ENCODE results near the gene KCNK2.

DNA sequence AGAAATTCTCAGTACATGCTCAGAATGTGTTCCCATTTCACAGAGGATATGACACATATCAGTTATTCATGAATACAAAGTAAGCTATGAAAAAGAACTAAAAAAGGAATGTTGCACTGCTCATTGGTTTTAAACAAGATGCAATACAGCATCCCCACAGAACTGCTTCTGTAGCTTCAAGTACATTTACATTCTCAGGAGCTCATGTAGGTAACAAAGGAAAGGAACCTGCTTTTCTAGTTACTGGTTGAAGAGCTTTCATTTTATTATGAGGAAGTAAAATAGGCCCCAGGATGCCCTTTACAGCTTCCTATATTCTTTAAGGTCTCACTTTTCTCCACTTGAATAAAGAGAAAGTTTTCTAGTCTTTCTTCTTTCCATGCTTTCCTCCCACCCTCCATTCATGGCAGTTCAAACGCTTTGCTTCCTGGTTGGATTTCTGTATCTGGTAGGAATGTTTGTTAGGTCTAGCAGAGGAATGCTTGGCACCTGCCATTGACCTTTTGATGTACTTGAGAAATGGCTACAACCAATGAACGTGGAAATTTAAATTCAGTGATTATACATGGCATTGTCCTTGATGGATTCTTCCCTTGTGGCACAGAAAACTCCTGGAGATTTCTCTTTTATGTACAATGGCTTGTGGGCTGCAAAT lies 27.1 kb upstream of the KCNK2 start:
- TF ChIP-seq RXRA (IDR thresholded peaks at IDR 0.05; ENCODE audit: borderline replicate concordance, low read depth) (no peak), RCOR1 (IDR thresholded peaks at IDR 0.05; ENCODE audit: low read length) (no peak), EZH2phosphoT487 (IDR thresholded peaks at IDR 0.05; ENCODE audit: borderline replicate concordance, low read depth) (no peak), MEF2A (IDR thresholded peaks at IDR 0.05; ENCODE audit: borderline replicate concordance, low read depth) (no peak), FOXJ3 (CRISPR knock-in tag; IDR thresholded peaks at IDR 0.05) (no peak), CTCF (IDR thresholded peaks at IDR 0.05) (no peak), MAX (IDR thresholded peaks at IDR 0.05; ENCODE audit: low read depth) (no peak)
- TF ChIP-seq, protein P1, sequence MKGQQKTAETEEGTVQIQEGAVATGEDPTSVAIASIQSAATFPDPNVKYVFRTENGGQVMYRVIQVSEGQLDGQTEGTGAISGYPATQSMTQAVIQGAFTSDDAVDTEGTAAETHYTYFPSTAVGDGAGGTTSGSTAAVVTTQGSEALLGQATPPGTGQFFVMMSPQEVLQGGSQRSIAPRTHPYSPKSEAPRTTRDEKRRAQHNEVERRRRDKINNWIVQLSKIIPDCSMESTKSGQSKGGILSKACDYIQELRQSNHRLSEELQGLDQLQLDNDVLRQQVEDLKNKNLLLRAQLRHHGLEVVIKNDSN (IDR thresholded peaks at IDR 0.05; ENCODE audit: borderline replicate concordance, low read depth), result no peak
- TF ChIP-seq, protein P2, sequence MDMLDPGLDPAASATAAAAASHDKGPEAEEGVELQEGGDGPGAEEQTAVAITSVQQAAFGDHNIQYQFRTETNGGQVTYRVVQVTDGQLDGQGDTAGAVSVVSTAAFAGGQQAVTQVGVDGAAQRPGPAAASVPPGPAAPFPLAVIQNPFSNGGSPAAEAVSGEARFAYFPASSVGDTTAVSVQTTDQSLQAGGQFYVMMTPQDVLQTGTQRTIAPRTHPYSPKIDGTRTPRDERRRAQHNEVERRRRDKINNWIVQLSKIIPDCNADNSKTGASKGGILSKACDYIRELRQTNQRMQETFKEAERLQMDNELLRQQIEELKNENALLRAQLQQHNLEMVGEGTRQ (IDR thresholded peaks at IDR 0.05; ENCODE audit: borderline replicate concordance, low read depth, low read length), result no peak
